Gastrocnemius medialis (tissue), 4 donors: ENCODE data around the gene DPYSL4. TPM values are rescaled to one million over a fixed set of nuclear protein-coding genes. Genes with fewer than 3 reads are reported as not detected.

Source experiments
- ATAC-seq, 2 donors: fragments of 150-250 bp; one replicate each; pipeline ENCODE4 v1.9.1; 2016
- DNase-seq, 2 donors: peaks; one replicate each; pipeline ENCODE4 v3.0.0-alpha.2; 2019
- H3K27ac ChIP-seq, 4 donors: fragments of 200-600 bp; sonication (generic); 1 replicate in 1 of 4; 2 replicates in 3 of 4; pipeline ENCODE4 v1.5.1; 2016 to 2018; ENCODE audit warnings: mild to moderate bottlenecking in 2 of 4, moderate library complexity in 1 of 4
- H3K27me3 ChIP-seq, 3 donors: fragments of 200-600 bp; sonication (generic) in 2 of 3; 1 replicate in 1 of 3; 2 replicates in 2 of 3; pipeline versions ENCODE4 v1.5.1 to v1.6.0; 2016 to 2019; ENCODE audit warnings: mild to moderate bottlenecking in 1 of 3, moderate library complexity in 1 of 3
- H3K36me3 ChIP-seq, 2 donors: fragments of 200-600 bp; sonication (generic) in 1 of 2; one replicate each; pipeline ENCODE4 v1.5.1; 2017 to 2018
- H3K4me1 ChIP-seq, 2 donors: fragments of 200-600 bp; sonication (generic) in 1 of 2; one replicate each; pipeline ENCODE4 v1.5.1; 2016 to 2017; ENCODE audit warnings: mild to moderate bottlenecking in 2 of 2
- H3K4me3 ChIP-seq, 4 donors: fragments of 200-600 bp; sonication (generic) in 3 of 4; 1 replicate in 1 of 4; 2 replicates in 3 of 4; pipeline ENCODE4 v1.5.1; 2016 to 2019; ENCODE audit warnings: mild to moderate bottlenecking in 2 of 4
- H3K9me3 ChIP-seq, 3 donors: fragments of 200-600 bp; sonication (generic) in 2 of 3; 1 replicate in 1 of 3; 2 replicates in 2 of 3; pipeline ENCODE4 v1.5.1; 2016 to 2019
- POLR2A ChIP-seq, 2 donors: fragments of 450-650 bp; IDR thresholded peaks; one replicate each; pipeline ENCODE4 v1.6.1; 2017; ENCODE audit warnings: antibody characterized with exemption in 2 of 2, mild to moderate bottlenecking in 2 of 2, moderate library complexity in 2 of 2
- in situ Hi-C, 4 donors: fragments of 200-750 bp; cut with MboI; loops; one replicate each; pipeline versions ENCODE4 v1.15.0 to v1.8.0; 2017; ENCODE audit warnings: low sequenced_read_pairs in 4 of 4
- intact Hi-C: fragments of 100-400 bp; cut with DNase I; formaldehyde crosslinking; loops from one replicate; pipeline ENCODE4 v1.15.1; 2023; ENCODE audit warnings: low total_unique reads
- total RNA-seq, 4 donors: library from RNA; depleted of rRNA; stranded (reverse); fragments of >200 nt; gene quantifications; one replicate each; pipeline versions ENCODE4 v1.1.0 to v1.2.3, GENCODE V29; 2016
- TF ChIP-seq, protein P1 (sequence below), 5 experiments: fragments of 450-650 bp in 3 of 5; fragments of 200-600 bp in 2 of 5; sonication (generic) in 2 of 5; IDR thresholded peaks in 4 of 5; conservative IDR thresholded peaks in 1 of 5; 1 replicate in 4 of 5; 2 replicates in 1 of 5; pipeline ENCODE4 v1.5.1; 2016 to 2019; ENCODE audit warnings: antibody characterized with exemption in 5 of 5, mild to moderate bottlenecking in 3 of 5, moderate library complexity in 3 of 5

DPYSL4 gene
- total RNA-seq, 4 donors from 2014 or later = 0.29 to 1.3 (median 0.46) TPM

DNA sequence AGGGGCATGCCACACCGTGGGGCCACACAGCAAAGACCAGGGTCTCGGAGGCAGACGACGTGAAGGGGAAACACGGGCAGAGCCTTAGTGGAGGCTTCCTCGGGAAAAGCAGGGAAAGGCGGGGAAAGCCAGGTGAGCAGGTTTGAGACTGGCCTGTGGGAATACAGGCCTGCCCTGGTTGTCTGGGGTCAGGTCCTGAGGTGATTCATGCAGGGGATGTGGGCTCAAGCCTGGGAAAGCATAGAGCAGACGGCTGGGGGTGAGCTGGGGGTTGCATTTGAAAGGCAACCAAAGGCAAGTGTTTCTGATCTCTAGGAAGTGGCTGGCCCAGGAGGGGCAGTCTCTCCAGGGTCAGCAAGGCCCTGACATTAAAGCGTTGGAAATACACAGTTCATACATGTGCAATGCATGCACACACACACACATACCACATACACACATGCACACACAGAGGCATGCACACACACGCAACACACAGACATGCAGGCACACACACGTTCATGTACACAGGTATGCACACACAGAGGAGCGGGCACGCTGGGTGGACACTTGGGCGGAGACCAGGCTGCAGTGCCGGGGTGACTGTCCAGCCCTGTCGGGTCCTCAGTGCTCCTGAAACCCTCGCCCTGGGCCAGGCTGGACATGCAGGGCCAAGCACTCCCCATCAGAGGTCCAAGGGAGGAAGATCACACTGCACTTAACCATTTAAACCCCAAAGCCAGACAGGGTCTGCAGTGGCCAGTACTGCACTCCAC, 51.8 kb downstream of the DPYSL4 start:
- Histone ChIP-seq H3K27me3 (peaks cover 0 to 5% (median 3%) of the 10 kb centered on the region in 3 donors), H3K4me3 (no peak overlapping the region), H3K36me3 (no peaks in the 10 kb centered on the region), H3K4me1 (no peaks in the 10 kb centered on the region), H3K9me3 (no peaks in the 10 kb centered on the region), H3K27ac (no peak overlapping the region)
- intact Hi-C loops (no loop called here), in situ Hi-C loops (no loop called here)
- TF ChIP-seq POLR2A (IDR thresholded peaks at IDR 0.05) = no peak
- TF ChIP-seq, protein P1, sequence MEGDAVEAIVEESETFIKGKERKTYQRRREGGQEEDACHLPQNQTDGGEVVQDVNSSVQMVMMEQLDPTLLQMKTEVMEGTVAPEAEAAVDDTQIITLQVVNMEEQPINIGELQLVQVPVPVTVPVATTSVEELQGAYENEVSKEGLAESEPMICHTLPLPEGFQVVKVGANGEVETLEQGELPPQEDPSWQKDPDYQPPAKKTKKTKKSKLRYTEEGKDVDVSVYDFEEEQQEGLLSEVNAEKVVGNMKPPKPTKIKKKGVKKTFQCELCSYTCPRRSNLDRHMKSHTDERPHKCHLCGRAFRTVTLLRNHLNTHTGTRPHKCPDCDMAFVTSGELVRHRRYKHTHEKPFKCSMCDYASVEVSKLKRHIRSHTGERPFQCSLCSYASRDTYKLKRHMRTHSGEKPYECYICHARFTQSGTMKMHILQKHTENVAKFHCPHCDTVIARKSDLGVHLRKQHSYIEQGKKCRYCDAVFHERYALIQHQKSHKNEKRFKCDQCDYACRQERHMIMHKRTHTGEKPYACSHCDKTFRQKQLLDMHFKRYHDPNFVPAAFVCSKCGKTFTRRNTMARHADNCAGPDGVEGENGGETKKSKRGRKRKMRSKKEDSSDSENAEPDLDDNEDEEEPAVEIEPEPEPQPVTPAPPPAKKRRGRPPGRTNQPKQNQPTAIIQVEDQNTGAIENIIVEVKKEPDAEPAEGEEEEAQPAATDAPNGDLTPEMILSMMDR (IDR thresholded peaks at IDR 0.05 in 4 of 5, conservative IDR thresholded peaks at IDR 0.05 in 1 of 5) = no peak
- no peak for DNase-seq
- ATAC-seq = no peak

DNA sequence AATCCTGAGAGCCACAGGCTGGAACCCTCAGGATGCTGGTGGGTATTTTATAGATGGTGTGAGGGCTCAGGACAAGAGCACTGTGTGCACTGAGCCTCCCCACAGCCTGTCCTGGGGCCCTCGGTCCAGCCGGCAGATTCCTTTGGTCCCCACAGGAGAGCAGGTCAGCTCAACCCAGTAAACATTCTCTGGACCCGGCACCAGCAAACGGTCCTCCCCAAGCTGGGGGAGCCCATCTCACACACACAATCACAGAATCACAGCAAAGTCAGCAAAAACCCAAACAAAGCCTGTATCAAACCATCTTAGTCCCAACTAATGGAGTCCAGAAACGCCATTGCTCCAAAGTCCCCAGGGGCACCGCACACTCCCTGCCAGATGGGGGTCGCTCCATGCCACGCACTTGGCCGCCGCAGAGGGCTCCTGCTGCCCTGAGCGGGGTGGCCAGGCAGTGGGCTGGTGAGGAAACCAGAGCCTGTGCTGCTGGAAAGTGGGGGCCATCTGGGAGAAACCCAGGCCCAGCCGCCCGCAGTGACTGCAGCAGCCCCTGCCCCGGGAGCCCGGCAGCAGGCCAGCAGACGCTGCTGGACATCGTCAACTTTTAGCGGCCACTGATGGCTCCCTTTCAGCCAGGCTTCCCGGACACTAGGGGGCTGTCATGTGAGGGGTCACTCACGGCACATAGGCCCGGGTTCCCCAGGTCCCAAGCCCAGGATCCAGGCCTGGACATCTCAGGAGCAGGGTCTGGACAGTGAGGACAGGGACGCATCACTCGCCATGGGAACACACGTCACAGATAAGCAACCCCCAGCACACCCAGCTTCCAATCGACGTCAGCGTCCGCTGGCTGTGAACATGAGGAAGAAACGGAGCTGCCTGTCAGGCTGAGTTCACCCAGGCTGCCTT, 52.6 kb downstream of the DPYSL4 start:
- in situ Hi-C loops = no loop called here
- no peak for DNase-seq
- H3K4me3 ChIP-seq = no peak overlapping the region

DNA sequence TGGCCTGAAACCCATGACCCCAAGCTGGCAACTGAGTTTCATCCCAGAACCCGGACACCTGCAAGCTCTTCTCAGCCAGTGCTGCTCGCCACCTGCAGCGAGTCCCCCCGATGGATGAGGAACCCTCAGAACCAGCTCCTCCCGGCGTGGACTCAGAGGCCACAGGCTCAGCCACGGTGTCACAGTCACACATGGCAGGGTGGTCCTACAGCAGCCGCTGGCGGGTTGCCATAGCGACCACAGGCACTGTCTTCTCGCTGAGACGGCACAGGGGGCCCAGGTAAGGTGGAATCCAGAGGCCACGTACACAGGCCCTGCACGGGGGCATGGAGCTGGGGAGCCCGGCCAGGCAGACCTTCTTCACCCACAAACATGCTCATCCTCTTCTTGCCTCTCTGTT, 53.4 kb downstream of the DPYSL4 start:
- H3K4me3 ChIP-seq = no peak overlapping the region
- TF ChIP-seq, protein P1 (IDR thresholded peaks at IDR 0.05 in 4 of 5, conservative IDR thresholded peaks at IDR 0.05 in 1 of 5) = no peak
- no peak for TF ChIP-seq POLR2A (IDR thresholded peaks at IDR 0.05)
- H3K27ac ChIP-seq = no peak overlapping the region
- peaks cover 0 to 5% (median 3%) of the 10 kb centered on the region in 3 donors for H3K27me3 ChIP-seq
- intact Hi-C loops (no loop called here), in situ Hi-C loops (no loop called here)
- ATAC-seq (no peak), DNase-seq (no peak)
- H3K36me3 ChIP-seq = no peaks in the 10 kb centered on the region
- no peaks in the 10 kb centered on the region for H3K4me1 ChIP-seq
- H3K9me3 ChIP-seq = no peaks in the 10 kb centered on the region

More for the DNA sequence above, 52.6 kb downstream of the DPYSL4 start:
- no peaks in the 10 kb centered on the region for H3K9me3 ChIP-seq
- TF ChIP-seq, protein P1 (IDR thresholded peaks at IDR 0.05 in 4 of 5, conservative IDR thresholded peaks at IDR 0.05 in 1 of 5) = no peak
- no peak for TF ChIP-seq POLR2A (IDR thresholded peaks at IDR 0.05)
- no peak for ATAC-seq
- H3K27me3 ChIP-seq = peaks cover 0 to 5% (median 3%) of the 10 kb centered on the region in 3 donors
- intact Hi-C loops = no loop called here
- H3K4me1 ChIP-seq = no peaks in the 10 kb centered on the region
- no peak overlapping the region for H3K27ac ChIP-seq
- no peaks in the 10 kb centered on the region for H3K36me3 ChIP-seq

DNA sequence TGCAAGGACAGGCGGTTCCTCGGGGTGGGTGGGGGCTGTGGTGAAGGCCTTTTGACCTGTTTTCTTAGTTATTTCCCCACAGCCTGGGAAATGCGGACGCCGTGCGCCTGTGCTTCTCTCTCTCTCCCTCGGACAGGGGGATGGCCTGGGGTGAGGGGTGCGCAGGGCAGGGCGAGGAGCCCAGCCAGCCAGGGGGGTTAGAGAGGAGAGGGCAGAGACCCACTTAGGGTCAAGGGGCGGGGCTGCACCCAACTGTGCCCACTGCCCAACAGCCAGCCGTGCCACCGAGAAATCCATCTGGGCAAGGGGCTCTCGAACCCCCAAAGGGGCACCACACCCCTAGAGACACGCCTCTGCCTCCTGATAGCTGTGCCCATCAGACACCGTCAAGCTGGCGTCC, 53.8 kb downstream of the DPYSL4 start:
- H3K9me3 ChIP-seq = no peaks in the 10 kb centered on the region
- H3K27me3 ChIP-seq = peaks cover 0 to 5% (median 3%) of the 10 kb centered on the region in 3 donors
- H3K27ac ChIP-seq = no peak overlapping the region
- no peaks in the 10 kb centered on the region for H3K36me3 ChIP-seq
- no peak for DNase-seq
- TF ChIP-seq, protein P1 (IDR thresholded peaks at IDR 0.05 in 4 of 5, conservative IDR thresholded peaks at IDR 0.05 in 1 of 5) = no peak
- no peak for TF ChIP-seq POLR2A (IDR thresholded peaks at IDR 0.05)
- ATAC-seq = no peak
- intact Hi-C loops (no loop called here), in situ Hi-C loops (no loop called here)
- H3K4me3 ChIP-seq = no peak overlapping the region
- H3K4me1 ChIP-seq = no peaks in the 10 kb centered on the region
